ENCODE data around the gene ZNF444. TPM values are rescaled to one million over a fixed set of nuclear protein-coding genes. Genes with fewer than 3 reads are reported as not detected.

The ZNF444 gene
- total RNA-seq, 1 experiment from 2014 or later, result 35.4 TPM

DNA sequence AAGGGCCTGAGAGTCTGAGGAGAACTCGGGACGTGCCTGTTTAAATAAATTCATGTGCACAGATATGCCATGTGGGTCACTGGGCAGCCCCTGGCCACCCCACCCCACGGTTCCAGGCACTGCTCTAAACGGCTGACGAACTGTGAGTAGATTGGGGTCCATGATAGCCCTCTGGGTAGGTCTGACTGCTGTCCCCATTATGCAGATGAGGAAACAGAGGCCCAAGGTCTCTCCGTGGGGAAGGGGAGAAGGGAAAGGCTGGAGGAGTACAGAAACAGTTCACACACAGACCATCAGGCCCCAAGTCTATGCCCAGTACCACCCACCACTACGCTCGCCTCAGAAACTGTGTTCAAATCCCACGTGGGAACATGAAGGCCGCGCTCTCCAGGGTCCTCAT, 34.1 kb upstream of the ZNF444 start:
- no peak for DNase-seq (ENCODE audit: low read depth)

GRCh38 chr19:56107626-56108351, 33.3 kb upstream of the ZNF444 start:
- no peak for DNase-seq (ENCODE audit: low read depth)

DNA sequence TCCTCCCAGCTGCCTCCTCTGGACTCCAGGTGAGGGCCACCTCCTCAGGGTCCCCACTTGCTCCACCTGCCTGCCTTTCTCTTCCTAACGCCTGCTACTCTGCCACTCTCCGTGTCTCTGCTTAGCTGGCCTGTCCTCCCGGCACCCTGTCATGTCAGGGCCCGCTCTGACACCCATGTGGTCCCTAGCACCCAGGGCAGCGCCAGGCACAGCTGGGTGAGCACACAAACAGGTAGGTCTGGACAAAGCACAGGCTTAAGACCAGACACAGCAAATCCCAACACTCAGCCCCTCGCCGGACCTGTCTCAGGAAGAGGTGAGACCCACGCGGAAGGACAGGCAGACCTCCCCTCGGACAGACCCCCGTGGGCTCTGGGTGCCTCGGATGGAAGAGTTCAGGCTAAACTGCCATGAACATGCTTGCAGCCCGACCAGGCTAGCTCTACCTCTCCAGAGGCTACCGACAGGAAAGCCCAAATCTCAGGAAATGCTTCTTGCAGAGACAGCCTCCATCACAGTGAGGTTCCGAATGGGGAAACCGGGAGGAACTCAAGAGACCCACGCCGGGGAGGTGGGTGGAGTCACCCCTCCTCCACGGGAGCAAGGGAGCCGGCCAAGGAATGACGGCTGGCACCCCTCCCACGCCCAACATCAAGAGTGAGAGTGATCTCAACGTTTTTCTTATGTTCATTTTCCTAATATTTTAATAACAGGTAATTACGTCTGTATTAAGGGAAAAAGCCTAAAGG, 32.5 kb upstream of the ZNF444 start:
- DNase-seq (ENCODE audit: low read depth), result no peak

DNA sequence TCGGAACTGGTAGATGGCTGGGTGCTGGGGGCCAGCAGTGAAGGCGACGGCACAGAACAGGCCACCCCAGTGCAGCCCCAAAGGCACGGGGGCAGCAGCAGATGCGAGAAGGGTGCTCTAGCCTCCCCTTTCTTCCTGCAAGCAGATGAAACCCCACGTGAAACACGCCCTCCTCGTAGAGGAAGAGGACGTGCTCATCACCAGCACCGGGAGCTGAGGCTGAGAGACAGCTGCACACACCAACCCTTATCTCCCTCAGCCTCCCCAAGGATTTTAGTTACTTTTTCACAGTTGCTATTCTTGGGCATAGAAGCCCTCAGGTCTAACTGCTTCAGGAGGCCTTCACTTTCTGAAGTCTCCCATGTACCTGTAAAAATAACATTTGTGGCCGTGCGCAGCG, 31.9 kb upstream of the ZNF444 start:
- DNase-seq (ENCODE audit: low read depth), result peak; percentile 67

GRCh38 chr19:56110515-56111448, 30.3 kb upstream of the ZNF444 start:
- peak; percentile 50 for DNase-seq (ENCODE audit: low read depth)

DNA sequence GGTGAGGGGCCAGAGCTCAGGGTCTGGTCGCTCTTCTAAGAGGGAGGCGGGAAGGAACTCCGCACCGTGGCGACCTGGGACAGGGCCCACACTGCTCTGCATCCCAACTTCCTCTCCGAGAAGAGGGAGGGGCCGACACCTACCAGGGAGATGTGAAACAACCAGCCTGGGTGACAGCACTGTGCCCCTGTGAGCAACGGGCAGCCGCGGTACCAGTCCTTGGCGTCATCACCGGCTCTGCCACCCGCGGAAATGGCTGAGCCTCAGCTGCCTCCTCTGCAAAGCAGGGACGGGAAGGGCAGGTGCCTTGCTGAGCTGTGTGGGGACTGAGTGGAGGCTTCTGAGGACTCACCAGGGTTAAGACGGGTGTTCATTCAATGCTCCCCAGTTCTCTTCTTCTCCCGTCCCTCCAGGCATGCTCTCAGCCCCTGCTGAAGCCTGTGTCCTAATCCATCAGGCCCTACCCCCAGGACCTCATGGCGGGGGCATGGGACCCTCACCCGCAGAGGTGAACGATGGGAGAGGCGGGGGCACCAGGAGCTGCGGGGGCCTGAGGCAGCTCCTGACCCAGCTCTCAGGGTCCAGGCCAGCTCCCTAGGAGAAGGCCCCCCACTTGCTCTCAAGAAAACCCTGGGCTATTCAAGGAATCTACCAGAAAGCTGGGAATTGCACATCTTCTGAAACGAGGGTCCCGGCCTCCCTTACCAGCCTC, 29.3 kb upstream of the ZNF444 start:
- DNase-seq (ENCODE audit: low read depth), result peak; percentile 65

DNA sequence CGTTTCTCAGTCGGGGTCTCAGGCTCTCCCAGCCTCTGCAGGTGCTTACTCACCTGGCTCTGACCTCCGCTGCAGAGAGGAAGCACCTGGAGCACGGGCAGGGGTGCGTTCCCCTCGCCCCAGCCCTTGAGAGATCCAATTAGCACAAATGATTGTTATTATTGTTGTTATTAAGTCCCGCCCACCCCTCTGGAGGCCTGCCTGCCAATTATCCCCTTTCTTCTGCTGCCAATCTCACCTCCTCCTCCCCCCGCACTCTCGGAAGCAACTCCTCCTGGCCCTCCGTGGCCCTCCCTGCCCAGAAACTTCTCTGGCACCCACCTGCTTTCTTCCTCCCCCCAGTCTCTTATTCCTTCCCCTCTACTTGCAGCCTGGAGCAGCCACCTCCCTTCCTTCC, 28.8 kb upstream of the ZNF444 start:
- DNase-seq (ENCODE audit: low read depth), result no peak

DNA sequence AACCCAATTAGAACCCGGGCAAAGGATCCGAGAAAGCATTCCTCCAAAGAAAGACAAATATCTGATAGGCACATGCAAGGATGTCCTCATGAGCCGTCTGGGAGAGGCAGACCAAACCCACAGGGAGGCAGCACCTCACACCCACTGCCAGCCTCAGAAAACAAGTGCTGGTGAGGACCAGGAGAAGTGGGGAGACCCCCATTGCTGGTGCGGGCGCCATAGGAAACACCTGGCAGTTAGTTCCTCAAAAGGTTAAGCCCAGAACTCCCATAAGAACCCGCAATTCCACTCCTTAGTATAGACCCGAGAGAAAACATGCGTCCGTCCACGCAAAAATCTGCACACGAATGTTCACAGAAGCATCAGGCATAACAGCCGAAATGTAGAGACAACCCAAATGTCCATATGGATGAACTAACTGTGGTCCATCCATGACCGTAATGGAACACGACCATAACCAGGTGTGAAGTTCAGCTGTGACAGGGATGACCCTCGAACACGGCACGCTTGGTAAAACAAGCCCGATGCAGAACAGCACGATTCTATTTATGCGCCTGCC, 27.9 kb upstream of the ZNF444 start:
- no peak for DNase-seq (ENCODE audit: low read depth)

DNA sequence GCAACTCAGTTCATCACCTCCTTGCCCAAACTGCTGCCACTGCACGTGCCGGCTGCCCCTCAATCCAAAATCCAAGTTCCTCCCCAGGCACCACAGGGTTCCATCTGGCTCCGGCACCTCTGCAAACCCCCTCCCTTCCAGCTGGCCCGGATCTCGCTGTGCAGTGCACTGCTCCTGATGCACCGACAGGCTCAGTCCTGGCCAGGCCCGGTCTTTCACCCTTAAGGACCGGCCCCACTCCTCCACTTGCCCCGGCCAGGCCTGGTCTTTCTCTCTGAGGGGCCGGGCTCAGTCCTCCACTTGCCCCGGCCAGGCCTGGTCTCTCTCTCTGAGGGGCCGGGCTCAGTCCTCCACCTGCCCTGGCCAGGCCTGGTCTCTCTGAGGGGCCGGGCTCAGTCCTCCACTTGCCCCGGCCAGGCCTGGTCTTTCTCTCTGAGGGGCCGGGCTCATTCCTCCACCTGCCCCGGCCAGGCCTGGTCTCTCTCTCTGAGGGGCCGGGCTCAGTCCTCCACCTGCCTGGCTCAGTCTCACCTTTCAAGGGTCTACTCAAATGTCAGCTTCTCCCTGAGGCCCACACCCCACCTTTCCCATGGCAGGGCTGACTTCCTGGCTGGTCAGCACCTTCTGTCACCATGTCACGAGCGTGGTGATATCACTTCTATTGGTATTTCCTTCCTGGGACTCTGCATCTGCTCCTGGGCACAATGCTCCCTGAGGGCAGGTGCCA, 26.9 kb upstream of the ZNF444 start:
- DNase-seq (ENCODE audit: low read depth), result no peak

DNA sequence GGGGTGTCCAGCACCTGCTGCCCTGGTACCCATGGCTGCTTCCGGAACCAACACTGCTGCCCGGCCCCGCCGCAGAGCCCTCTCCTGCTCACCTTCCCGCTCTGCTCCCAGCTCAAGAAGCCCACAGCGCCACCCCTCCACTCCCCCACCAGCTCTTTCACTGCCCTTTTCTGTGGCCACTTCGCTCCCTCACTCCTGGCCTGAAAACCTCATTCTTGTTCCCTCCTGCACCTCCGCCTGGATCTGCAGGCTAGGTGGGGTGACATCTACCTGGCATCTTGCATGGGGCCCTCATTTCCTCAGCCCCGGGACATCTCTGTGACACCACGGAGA, 26.3 kb upstream of the ZNF444 start:
- no peak for DNase-seq (ENCODE audit: low read depth)

DNA sequence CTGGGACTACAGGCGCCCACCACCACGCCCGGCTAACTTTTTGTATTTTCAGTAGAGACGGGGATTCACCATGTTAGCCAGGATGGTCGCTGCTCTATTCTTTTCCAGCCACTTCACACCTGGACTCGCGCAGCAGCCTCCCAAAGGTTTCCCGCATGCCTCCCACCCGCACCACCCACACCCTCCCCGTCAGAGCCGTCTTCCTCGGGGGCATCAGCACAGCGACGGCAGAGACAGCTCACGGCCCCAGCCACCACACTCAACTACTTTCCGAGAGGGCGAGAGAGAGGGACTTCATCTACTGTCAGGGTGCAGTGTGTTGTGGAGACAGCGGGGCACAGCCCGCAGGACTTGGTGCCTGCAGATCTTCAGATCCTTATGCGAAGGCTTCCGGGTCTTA, 25.6 kb upstream of the ZNF444 start:
- DNase-seq (ENCODE audit: low read depth), result no peak

DNA sequence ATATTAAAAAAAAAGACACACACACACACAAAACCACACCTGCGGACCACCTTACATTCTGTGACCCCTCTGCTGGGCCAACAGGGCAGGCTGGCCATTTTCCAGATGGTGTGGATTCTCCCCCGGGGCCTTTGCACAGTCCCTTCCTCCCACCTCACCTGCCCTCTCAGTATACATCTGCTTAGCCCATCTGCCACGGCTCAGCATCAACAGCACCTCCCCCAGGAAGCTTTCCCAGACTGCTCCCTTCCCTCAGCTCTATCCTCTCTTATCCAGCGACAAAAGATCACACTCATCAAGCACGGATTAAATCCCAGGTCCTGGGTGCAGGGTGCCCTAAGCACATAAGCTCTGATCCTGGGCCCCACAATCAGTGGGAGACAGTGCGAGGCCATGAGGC, 24.5 kb upstream of the ZNF444 start:
- DNase-seq (ENCODE audit: low read depth), result no peak

- no peak for DNase-seq (ENCODE audit: low read depth)
Observed at GRCh38 chr19:56117376-56117884, 23.7 kb upstream of the ZNF444 start.

DNA sequence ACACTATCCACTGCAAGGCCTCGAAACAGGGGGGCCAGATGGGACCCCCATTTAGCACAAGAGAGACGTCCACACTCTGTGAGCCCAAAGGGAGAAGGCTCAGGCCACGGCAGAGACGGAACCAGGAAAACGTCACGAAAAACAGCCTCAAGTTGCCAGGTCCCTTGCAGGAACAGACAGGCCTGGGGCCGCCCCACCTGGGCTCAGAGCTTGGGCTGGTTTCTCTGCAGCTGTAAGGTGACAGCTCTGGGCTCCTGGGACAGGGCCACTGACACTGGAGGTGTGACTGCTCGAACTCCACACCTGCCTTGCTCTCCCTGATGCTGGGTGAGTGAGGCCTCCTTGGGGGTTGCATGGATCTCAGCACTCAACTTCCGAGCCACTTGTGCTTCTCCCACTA, 23.2 kb upstream of the ZNF444 start:
- no peak for DNase-seq (ENCODE audit: low read depth)

GRCh38 chr19:56118666-56119581, 22.2 kb upstream of the ZNF444 start:
- no peak for DNase-seq (ENCODE audit: low read depth)

DNA sequence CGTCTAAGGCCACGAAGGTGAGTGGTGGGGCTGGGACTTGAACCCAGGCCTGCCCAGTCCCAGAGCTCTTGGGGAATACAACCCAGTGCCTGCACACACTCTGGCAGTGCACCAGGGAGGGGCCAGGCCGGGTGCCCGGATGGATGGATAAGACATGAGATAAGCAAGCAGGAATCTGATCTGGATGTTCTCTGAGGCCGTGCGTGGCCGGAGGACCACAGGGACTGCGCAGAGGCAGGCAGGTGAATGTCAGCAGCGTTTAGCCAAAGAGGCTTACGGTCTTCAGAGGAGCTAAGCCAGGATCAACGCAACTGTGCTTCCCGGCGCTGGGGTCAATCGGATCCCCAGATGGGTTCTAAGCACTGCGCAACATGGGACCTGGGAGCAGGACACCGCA, 21.5 kb upstream of the ZNF444 start:
- peak; percentile 50 for DNase-seq (ENCODE audit: low read depth)

GRCh38 chr19:56120002-56120370, 21.1 kb upstream of the ZNF444 start:
- no peak for DNase-seq (ENCODE audit: low read depth)

- DNase-seq (ENCODE audit: low read depth), result peak; percentile 73
Observed at GRCh38 chr19:56120371-56121179, 20.5 kb upstream of the ZNF444 start.

Measured in LHCN-M2 (cell line).